Body of pancreas (tissue), 4 donors: ENCODE data around the gene SLC5A9.
"Not testable (repeated sequence)": the region's sequence is repeated elsewhere in the genome, so short reads cannot be mapped to it uniquely, and the experiment has no call there.

Experiments used
- CTCF ChIP-seq, 7 experiments: fragments of 450-650 bp in 4 of 7; fragments of 200-600 bp in 3 of 7; sonication (generic) in 3 of 7; IDR thresholded peaks; one replicate each; pipeline ENCODE4 v1.5.1; 2016 to 2019; ENCODE audit warnings: antibody characterized with exemption in 7 of 7
- POLR2A ChIP-seq, 3 donors: fragments of 450-650 bp; IDR thresholded peaks; one replicate each; pipeline ENCODE4 v1.6.1; 2016; ENCODE audit warnings: antibody characterized with exemption in 3 of 3, mild to moderate bottlenecking in 2 of 3

DNA sequence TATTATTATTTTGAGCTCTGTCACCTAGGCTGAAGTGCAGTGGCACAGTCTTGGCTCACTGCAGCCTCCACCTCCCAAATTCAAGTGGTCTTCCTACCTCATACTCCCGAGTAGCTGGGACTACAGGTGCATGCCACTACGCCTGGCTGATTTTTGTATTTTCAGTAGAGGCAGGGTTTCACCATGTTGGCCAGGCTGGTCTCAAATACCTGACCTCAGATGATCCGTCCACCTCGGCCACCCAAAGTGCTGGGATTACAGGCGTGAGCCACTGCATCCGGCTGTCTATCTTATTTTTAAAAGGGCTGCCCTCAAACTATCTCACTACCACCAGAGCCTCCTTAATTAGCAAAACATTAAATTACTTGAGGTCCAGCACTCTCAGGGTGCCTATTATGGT, 71.6 kb downstream of the SLC5A9 start:
- not testable (repeated sequence) for TF ChIP-seq CTCF, POLR2A (IDR thresholded peaks at IDR 0.05)
